ENCODE data around the gene STAB1.

Gene STAB1

GRCh38 chr3:52458031-52458760 lies 36.9 kb upstream of the STAB1 start:
- no peak for DNase-seq

DNA sequence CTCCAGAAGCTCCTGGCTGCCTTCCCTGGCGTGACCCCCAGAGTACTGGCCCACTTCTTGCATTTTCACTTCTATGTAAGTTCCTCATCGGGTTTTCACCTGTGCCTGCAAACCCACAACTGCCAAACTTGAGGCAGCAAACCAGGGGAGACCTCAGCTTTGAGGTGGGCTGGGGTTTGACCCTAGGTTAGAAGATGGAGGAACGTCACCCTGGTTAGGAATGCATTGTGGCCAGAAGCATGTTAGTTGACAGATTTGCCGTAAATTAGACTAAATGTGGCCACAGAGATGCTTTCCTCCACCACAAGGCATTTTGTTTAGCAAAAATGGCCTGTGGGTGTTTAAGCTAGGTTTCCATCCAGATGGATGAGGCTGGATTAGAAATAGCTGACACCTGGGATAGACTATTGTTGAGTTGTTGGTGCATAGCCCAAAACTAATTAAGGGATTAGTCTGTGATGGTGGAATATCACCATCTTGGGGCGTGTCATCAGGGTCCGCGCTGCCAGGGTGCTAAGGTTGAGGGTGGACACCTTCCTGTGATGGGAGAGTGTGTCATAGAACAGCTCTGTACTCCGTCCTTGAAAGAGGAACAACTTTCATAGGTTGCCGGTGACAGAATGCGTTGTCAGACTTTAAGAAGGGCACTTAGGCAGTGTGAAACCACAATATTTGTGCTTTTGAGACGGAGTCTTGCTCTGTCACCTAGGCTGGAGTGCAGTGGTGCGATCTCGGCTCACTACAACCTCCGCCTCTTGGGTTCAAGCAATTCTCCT lies 36.2 kb upstream of the STAB1 start:
- DNase-seq, result no peak

GRCh38 chr3:52461874-52462273 lies 33.3 kb upstream of the STAB1 start:
- DNase-seq, result no peak

GRCh38 chr3:52463416-52463815 lies 31.7 kb upstream of the STAB1 start:
- no peak for DNase-seq

DNA sequence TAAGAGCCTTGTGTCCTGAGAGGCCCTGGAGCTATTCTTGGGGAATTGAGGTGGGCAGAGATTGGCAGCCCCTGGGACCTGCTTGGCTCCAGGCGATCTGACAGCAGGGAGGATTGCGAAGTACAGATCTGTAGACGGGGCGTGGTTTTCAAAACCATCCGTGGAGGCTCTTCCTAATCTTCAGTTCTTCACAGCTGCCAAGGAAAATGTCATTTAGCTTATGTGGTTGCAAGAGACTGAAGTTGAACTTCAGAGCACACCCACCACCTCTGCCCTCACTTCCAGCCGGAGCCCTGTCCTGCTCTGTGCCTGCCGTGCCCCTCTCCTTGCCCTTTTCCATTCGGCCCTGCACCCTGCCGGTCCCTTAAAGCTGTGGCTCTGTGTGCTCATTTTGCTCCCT lies 26.8 kb upstream of the STAB1 start:
- DNase-seq, result no peak

DNA sequence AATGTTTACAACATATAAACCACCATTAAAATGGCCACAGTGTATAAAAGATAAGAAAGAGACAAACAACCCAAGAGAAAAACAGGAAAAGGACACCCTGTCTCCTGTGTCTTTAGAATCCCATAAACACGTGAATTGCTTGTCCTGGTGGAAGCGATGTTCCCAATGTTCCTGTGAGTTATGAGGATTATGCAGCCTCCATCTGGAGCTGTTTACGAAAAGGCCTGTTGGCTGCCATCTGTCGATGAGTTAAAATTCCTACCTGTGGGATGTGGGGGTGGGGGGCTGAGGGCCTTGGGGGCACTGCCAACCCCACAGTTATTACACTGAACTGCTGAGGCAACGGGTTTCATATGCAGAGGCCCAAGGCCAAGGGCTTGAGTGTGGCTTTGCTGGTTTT lies 26.1 kb upstream of the STAB1 start:
- DNase-seq, result no peak

- DNase-seq, result no peak
These were observed 24.2 kb upstream of the STAB1 start for GRCh38 chr3:52470920-52471319.

DNA sequence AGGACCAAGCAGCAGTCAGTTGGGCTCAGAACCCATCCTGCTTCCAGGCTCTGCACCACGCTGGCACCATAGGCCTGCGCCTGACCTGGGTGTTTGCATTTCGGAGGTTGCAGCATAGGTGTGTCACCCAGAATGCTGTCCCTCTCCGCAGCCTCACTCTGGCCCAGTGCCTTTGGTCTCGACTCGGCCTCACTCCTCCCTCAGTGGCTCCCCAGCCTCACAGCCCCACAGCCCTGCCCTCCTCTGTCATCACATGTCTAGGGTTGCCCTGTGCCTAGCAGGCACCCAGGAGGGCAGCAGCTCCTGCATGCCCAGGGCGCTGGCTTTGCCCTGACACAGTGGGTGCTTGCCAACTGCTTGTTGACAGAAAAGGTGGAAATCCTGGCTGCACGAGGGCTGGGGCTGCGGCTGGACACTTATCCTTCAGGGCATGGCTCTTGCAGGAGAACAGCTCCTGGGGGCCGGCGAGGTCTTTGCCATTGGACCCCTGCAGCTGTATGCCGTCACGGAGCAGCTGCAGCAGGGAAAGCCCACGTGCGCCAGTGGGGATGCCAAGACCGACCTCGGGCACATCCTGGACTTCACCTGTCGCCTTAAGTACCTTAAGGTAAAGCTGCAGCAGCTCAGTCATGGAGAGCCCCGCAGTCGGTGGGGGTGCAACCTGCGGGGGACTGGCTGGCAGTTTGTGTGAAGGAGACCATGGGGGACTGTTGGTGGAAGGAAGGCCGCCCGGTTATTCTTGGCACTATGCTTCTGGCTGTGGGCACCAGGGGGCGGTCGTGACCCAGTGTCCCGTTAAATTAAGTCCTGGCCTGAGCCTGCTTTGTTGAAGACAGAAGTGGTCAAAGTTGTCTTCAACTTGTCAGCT lies 23.5 kb upstream of the STAB1 start:
- DNase-seq, result peak; percentile 67

GRCh38 chr3:52472239-52473000 lies 22.7 kb upstream of the STAB1 start:
- no peak for DNase-seq

DNA sequence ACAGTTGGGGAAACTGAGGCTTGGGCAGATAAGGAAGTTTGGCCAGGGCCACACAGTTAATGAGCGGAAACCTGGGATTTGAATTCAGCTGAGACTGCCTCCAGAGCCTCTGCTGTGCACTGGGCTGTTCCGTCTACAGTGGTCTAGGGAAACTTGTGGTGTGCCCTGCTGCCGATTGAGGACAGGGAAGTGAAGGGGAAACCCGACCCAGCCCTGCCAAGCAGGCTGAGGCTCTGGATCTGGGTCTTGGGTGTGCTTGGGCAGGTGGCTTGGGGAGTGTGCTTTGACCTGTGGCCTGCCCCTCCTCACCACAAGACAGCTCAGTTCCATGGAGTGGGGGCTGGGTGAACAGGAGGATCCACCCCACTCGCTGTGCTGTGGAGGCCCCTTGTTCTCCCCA lies 22.1 kb upstream of the STAB1 start:
- no peak for DNase-seq

DNA sequence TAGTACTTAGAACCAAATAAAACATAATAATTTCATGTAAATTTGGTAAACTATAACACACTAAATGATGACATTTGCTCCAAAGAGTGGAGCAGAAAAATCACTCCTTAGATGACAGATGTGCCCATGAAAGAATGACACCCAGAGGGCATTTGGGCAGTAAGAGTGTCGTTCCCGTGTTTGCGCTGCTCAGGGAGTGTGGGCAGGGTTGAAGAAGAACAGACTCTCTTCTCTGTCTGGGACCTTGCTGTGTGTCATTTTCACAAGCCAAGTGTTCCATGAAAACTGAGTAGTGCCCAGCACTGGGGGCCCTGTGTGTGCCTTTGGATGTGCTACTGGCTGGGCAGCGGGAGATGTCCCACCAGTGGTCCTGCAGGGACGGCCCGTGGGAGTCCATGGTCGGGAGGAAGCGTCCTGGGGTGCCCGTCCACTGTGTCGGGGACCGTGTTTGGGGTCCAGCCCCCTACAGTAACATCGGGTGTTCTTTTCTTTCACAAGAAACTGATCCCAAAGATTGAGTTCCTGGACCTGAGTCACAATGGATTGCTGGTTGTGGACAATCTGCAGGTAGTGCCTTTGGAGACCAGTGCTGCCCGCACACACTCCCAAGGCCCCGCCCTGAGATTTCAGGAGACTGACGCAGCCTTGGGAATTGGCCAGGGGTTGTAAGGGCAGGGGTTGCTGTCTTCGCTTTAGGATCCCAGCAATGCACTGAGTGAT lies 17.9 kb upstream of the STAB1 start:
- DNase-seq, result no peak

DNA sequence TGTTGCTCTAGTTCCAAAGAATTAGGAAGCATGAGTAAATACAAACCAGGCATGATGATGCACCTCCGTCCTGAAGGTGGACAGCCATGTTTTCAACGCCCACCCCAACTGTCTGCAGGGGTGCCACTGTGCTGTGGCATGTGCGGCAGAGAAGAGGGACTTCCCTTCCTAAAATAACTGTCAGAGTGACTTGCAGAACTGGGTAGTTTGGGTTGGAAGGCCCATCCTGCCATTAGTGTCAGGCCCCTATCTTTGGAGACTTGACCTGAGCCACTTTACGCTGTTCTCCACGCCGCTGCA lies 17.4 kb upstream of the STAB1 start:
- DNase-seq, result no peak

- DNase-seq, result no peak
These were observed 15.9 kb upstream of the STAB1 start for GRCh38 chr3:52479037-52479876.

DNA sequence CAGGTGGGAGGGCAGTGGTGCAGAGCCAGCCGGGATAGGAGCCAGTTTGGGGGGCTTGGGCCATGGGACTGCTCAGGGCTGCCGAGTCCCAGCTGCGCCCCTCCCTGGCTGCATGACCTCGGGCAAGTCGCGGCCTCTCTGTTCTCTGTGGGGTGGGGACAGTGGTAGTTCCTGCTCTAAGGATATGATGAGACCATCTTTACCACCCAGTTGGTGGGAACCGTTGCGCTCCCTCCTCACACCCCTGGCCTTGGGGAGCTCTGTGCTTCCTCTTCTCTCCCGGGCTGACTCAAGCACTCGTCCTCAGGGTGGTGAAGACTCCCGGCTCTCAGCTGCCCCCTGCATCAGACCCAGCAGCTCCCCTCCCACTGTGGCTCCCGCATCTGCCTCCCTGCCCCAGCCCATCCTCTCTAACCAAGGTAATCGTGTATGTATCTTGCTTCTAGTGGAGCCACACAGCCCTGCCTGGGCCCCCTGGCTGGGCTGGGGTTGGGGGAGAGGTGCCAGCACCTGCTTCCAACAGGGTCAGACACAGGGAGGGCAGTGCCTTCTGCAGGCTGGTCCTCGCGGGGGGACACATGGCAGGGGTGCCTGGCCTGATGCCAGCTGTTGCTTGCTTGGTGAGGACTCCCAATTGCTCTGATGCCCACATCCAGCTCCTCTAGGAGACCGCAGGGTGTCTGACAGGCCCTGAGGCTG lies 15.1 kb upstream of the STAB1 start:
- DNase-seq, result no peak

DNA sequence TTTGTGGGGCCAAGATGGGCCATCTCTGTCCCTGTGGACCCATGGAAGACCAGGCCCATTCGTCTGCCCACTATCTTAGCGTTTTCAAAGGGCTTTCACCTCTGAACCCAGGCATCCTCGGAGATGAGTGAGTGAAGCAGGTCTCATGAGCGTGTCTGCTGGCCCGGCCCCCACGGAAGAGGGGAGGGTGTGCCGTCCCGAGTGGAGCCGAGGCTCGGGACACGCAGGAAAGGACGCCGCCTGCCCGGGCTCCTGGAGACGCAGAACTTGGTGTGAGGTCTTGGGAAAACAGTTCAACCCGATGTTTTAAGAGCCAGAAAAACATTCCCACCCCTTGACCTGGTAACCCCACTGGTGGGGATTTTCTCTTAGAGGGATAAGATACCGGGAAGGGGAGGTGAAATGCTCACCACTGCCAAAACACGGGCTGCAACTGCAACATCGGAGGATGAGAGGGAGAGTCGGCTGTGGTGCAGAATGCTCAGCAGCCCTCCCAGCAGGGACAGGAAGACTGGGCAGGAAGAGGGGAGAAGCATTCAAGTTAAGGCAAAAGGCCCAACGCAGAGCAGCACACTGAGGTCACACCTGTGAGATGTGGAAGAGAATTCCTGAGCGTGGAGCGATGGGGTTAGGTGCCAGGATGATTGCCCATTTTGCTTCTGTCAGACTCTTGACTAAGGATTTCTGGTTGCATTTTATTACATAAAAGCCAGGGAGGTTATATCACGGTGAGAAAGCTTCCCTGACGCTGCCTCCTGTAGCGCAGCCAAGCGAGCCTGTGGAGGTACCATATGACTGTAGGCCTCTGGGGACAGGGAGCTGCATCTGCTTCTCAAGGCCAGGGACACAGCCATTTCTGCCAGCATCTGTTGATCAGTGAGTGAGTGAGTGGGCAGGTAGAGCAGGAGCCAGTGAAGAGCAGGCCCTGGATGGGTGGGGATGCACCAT lies 14.1 kb upstream of the STAB1 start:
- no peak for DNase-seq

DNA sequence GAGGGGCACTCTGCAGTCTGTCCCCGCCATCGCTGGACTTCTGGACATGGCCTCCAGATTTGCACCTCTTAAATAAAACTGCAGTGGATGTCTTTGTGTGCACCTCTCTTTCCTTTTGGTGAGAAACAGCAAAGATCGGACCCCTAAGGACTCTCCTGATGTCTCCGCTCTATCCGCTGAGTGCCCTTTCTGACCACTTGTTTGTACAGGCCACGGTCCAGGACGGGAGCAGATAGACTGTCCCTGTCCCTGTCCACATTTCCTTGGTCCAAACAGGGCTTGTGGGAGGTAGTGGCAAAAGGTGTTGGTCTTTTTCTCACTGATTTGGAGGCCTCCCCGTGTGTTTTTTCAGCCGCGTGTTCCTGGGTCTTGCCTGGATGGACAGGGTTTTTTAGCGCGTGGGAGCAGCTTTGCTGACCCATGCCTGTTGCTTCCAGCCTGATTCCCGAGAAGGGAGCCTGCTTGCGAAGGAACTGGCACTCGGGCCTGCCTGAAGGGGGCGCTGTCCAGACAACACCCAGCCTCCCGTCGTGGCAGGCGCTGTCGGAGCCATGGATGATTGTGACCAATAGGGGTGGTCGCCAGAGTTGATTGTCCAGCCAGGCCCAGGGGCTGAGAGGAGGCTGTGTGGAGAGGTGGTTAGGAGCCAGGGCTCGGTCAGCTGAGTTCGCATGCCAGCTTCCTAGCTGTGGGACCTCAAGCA lies 13.2 kb upstream of the STAB1 start:
- no peak for DNase-seq

- no peak for DNase-seq
These were observed 12.1 kb upstream of the STAB1 start for GRCh38 chr3:52483081-52483480.

DNA sequence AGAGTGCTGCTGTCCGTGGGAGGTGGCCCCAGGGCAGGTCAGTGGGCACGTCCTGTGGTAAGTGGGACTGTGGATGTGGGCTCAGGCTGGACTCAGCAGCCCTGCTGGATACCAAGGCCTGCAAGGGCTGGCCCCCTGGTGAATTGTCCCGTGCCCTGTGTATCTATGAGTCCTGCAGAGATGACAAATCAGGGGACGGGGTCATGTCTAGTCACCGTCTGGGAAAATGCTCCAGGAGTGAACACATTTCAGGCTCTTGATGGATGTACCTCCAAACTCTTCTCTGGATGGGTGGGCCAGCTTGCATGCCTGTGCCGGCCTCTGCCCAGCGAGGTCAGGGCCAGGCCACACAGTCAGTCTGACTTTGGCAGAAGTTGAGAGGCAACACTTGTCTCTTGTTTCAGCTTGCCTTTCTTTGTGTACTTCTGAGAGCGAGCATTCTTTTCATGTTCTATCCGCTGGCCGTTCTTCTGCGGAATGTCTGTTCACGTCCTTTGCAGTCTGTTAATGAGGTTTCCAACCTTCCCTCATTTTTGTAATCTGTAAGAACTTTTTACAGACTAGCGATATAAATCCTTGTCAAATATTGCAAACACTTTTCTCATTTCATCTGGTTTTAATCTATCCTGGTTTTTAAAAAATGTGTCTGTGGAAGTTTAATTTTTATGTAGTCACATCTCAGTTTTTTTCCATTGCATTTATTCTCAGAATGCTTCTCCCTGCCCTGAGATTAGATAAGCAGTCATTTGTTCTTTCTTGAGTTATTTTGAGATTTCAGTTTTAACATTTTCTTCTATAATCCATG lies 11.4 kb upstream of the STAB1 start:
- DNase-seq, result no peak
